Astrocyte (in vitro differentiated cells and primary cell): Measurements from ENCODE around the gene HMGXB3. TPM values are rescaled to one million over a fixed set of nuclear protein-coding genes. Genes with fewer than 3 reads are reported as not detected.

Experiments used
- total RNA-seq: library from RNA; stranded (reverse); gene quantifications from 2 replicates; pipeline ENCODE4 v1.2.1, GENCODE V29; 2021

HMGXB3 gene
- total RNA-seq, 1 donor from 2014 or later, result 58.1 TPM

Other genes with a start within 250 kb of the HMGXB3 start
- 0.14 and 0.17 TPM in 2 replicates for gene PDE6A, start 55.9 kb upstream of the HMGXB3 start, total RNA-seq
- 19.8 and 25.2 TPM in 2 replicates for gene SLC26A2, start 40.0 kb upstream of the HMGXB3 start, total RNA-seq
- gene TIGD6, start 85 bp upstream of the HMGXB3 start, total RNA-seq, result 5.5 and 6.2 TPM in 2 replicates
- 1.4 and 1.6 TPM in 2 replicates for gene CSF1R, start 85.8 kb downstream of the HMGXB3 start, total RNA-seq
- 78.8 and 96.6 TPM in 2 replicates for gene PDGFRB, start 155.1 kb downstream of the HMGXB3 start, total RNA-seq
- 0.50 TPM in 1 of 2 replicates, not detected in the other for gene CDX1, start 166.0 kb downstream of the HMGXB3 start, total RNA-seq
- not detected in 2 replicates for gene SLC6A7, start 189.3 kb downstream of the HMGXB3 start, total RNA-seq